ENCODE measurements around the gene BNC2.

- no peak for TF ChIP-seq EZH2 (IDR thresholded peaks at IDR 0.05; ENCODE audit: low read length, missing control alignments)
- no peak for TF ChIP-seq CTCF (conservative IDR thresholded peaks at IDR 0.05 in 1 of 2, IDR thresholded peaks at IDR 0.05 in 1 of 2; ENCODE audit: low read depth in 1 of 2, low read length in 2 of 2)
Observed at GRCh38 chr9:16553869-16554540, 316.5 kb downstream of the BNC2 start.

Data from fibroblast of lung (primary cell).